Coronary artery (tissue), 2 donors: ENCODE results near the gene PLA2G4E.

Experiments used
- DNase-seq: peaks from one replicate; pipeline ENCODE4 v3.0.0-alpha.2; 2017; ENCODE audit warnings: low spot score
- H3K27ac ChIP-seq, 2 donors: fragments of 200-600 bp; sonication (generic); one replicate each; pipeline ENCODE4 v1.5.1; 2016 to 2019
- H3K4me3 ChIP-seq: fragments of 200-600 bp; sonication (generic); 2 replicates; pipeline ENCODE4 v1.5.1; 2016; ENCODE audit warnings: mild to moderate bottlenecking, moderate library complexity
- CTCF ChIP-seq: fragments of 200-600 bp; sonication (generic); IDR thresholded peaks from one replicate; pipeline ENCODE4 v1.5.1; 2019; ENCODE audit warnings: antibody characterized with exemption

Gene PLA2G4E

DNA sequence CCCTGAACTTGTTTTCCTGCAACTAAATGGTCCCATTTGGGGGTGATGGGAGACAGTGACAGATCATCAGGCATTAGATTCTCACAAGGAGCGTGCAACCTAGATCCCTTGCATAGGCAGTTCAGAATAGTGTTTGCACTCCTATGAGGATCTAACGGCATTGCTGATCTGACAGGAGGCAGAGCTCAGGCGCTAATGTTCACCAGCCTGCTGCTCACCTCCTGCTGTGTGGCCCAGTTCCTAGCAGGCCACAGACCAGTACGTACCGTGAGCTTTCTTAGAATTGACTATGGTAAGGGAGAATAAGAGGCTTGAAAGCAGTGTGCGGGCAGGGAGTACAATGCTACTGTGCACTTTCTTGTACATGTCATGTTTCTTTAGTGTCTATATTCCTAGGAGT is 17.6 kb upstream of the PLA2G4E start:
- no peak for DNase-seq
- TF ChIP-seq CTCF = no peak
- Histone ChIP-seq H3K4me3 (no peak overlapping the region), H3K27ac (no peak overlapping the region)

GRCh38 chr15:42037656-42038055 is 16.8 kb upstream of the PLA2G4E start:
- TF ChIP-seq CTCF = no peak
- Histone ChIP-seq H3K4me3 (no peak overlapping the region), H3K27ac (no peak overlapping the region)
- DNase-seq = no peak

- DNase-seq = no peak
- no peak for TF ChIP-seq CTCF
- Histone ChIP-seq H3K27ac (no peak overlapping the region), H3K4me3 (no peak overlapping the region)
Measured at GRCh38 chr15:42036966-42037365, 16.1 kb upstream of the PLA2G4E start.

DNA sequence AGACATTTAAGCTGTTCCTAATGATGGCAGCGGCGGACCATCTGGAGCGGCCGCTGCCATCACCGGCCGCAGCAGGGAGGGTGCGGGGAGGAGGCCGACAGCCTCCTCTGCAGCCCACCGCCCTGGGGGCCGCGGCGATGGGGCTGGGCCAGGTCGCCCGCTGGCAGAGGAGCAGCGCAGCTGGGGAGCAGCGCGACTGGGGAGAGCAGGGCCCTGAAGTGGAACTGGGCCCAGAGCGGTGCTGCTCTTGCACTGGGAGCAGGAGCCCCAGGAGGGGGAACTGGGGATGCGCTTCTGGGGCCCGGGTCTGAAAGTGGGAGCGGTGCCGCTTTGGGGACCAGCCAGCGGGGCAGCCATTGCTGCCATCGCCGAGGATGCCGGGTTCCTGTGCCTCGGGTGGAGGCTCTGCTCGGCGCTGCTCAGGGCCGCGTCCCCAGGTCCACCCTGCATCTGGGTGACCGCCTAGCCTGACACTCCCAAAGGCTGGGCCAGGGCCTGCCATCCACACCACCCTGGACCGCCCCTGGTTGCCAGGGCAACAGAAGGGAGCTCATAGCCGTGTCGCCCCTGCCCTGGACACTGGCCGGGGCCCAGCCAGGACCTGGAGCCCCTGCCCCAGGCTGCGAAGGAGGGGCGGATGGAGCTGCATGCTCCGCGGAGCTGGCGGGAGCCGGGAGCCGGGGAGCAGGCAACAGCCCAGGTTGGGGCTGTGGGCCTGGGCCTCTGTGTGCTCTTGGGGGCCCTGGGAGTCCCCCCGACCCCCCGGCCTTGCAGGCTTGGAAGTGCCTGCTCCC is 15.5 kb upstream of the PLA2G4E start:
- H3K27ac ChIP-seq = no peak overlapping the region
- no peak overlapping the region for H3K4me3 ChIP-seq
- DNase-seq = no peak
- TF ChIP-seq CTCF = no peak

DNA sequence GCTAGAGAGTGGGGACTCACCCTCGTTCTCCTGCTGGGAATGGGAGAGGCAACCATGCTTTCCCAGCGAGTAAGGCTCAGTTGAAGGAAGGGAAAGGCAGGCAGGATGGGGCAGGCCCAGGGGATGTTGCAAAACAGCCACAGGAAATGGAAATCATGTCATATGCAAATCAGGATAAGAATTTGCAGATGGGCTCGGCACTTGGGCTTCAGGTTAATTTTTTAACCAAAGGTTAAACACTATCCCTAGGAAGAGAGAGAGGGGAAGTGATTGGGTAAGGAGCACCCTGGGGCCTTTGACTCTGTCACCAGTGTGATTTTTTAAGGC is 14.6 kb upstream of the PLA2G4E start:
- Histone ChIP-seq H3K27ac (no peak overlapping the region), H3K4me3 (no peak overlapping the region)
- no peak for DNase-seq
- no peak for TF ChIP-seq CTCF

DNA sequence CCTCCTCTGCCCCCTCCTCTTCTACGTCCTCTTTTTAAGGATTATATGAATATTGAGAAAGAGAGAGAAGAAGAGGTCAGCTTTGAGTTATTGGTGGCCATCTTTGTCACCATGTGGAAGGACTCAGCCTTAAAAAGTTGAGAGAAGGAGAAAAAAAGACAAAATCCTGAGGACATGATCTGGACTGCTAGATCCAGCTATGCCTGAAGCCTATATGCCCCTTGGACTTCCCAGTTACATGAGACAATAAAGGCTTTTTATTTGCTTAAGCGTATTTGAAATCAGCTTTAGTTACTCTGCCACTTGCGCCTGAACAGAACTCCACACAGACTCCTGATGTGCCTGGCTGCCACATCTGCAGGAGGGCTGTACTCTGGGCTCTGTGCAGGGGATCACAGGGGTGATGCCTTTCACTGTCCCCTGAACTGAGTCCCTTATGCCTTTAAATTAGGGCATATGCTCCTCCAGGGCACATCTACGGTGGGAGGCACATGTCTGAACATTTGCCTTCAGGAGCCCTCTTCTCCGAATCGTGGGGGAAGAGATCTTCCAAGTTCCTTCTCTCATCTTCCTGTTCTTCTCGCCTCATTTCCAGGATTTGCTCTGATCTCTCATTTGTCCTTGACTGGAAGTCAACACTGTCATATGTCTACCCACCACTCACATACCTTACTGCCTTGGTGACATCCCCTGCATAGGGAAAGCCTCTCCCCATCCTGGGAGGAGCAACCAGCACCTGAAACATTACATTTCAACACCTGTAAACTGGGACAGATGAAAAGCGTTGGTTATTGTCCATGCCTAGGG is 14.0 kb upstream of the PLA2G4E start:
- DNase-seq = no peak
- no peak for TF ChIP-seq CTCF
- Histone ChIP-seq H3K27ac (no peak overlapping the region), H3K4me3 (no peak overlapping the region)
